Activated CD8-positive, alpha-beta T cell treated with anti-CD3 and anti-CD28 coated beads for 36 hours (primary cell): ENCODE results near the gene GLYATL1. TPM values are rescaled to one million over a fixed set of nuclear protein-coding genes. Genes with fewer than 3 reads are reported as not detected.

Source experiments
- ATAC-seq: fragments of 200-7000 bp; cut with Tn5 transposase; one replicate; pipeline ENCODE4 v1.10.0; 2021; ENCODE audit warnings: mild to moderate bottlenecking, moderate library complexity
- CTCF ChIA-PET: fragments of 350-600 bp; sonication (Branson Sonifier 250); formaldehyde crosslinking; loops from one replicate; lab custom pipeline; 2021; ENCODE audit warnings: antibody characterized with exemption; lab: Charles Lee
- POLR2A ChIA-PET: fragments of 350-600 bp; sonication (Branson Sonifier 250); formaldehyde crosslinking; loops from one replicate; lab custom pipeline; 2021; ENCODE audit warnings: antibody characterized with exemption; lab: Charles Lee
- DNase-seq: peaks from one replicate; pipeline ENCODE4 v3.0.0-alpha.2; 2020
- H3K27ac Mint-ChIP-seq: one replicate; pipeline ENCODE4 v1.8.0; 2021; ENCODE audit warnings: mild to moderate bottlenecking, mixed read lengths
- H3K27me3 Mint-ChIP-seq: one replicate; pipeline ENCODE4 v1.8.0; 2021; ENCODE audit warnings: mixed read lengths
- H3K36me3 Mint-ChIP-seq: one replicate; pipeline ENCODE4 v1.8.0; 2021; ENCODE audit warnings: low read depth, mixed read lengths
- H3K4me1 Mint-ChIP-seq: one replicate; pipeline ENCODE4 v1.8.0; 2021; ENCODE audit warnings: low read depth, mixed read lengths
- H3K4me3 Mint-ChIP-seq: one replicate; pipeline ENCODE4 v1.8.0; 2021; ENCODE audit warnings: mild to moderate bottlenecking, moderate library complexity, mixed read lengths
- H3K9me3 Mint-ChIP-seq: one replicate; pipeline ENCODE4 v1.8.0; 2021; ENCODE audit warnings: mixed read lengths
- CTCF ChIP-seq: fragments of 200-600 bp; IDR thresholded peaks from one replicate; pipeline ENCODE4 v1.8.0; 2022; ENCODE audit warnings: antibody characterized with exemption, mild to moderate bottlenecking
- intact Hi-C: fragments of 100-400 bp; cut with micrococcal nuclease; formaldehyde crosslinking; loops from one replicate; pipeline ENCODE4 v1.10.0; 2022
- total RNA-seq, 2 experiments: library from RNA; stranded (reverse); gene quantifications; one replicate each; pipeline ENCODE4 v1.2.3, GENCODE V29; 2021

The GLYATL1 gene
- total RNA-seq, 2 experiments from 2014 or later = 0.18 TPM; not detected in 1

DNA sequence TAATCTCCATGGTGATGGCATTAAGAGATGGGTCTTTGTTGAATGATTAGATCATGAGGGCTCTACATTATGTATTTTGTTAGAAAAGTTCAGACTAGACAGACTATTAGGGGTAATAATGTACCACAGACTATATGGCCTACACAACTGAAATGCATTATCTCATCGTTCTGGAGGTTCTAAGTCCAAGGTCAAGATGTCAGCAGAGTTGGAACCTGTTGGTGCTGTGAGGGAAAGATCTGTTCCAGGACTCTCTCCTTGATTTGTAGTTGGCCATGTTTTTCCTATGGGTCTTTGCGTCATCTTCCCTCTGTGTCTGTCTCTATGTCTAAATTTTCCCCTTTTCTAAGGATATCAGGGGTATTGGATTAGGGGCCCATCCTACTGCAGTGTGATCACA lies 8.4 kb upstream of the GLYATL1 start:
- intact Hi-C loops = no loop called here
- Mint-ChIP-seq H3K4me3 (no peak overlapping the region), H3K27ac (no peak overlapping the region), H3K4me1 (peaks cover 10% of the 10 kb centered on the region), H3K27me3 (peaks cover 7% of the 10 kb centered on the region), H3K36me3 (no peaks in the 10 kb centered on the region), H3K9me3 (no peaks in the 10 kb centered on the region)
- no peak for DNase-seq
- ChIA-PET POLR2A (no interaction called here), CTCF (no interaction called here)
- no peak for ATAC-seq
- TF ChIP-seq CTCF = no peak

DNA sequence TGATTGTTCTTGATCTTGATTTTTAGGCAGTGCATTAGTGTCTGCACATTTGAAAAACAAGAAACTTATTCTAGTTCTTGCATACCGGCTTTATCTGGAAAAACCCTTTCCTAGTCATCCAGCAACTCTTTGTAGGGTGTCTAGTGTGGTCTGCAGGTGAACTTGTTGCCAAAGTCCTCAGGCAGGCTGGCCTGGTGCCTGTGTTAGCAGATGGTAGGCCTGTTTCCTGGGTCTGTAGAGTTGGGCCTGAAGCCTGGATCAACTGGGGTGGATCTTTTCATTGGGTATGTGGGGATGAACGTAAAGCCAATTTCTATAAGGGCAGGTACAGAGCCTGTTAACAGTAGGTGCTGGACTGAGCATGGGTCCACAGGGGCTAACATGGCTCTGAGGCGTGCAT lies 5.6 kb upstream of the GLYATL1 start:
- TF ChIP-seq CTCF = no peak
- ChIA-PET POLR2A (no interaction called here), CTCF (interaction anchor here (0.8 kb wide), 1 partner anchor 202 kb away, joined by 3 read pairs; no protein-coding TSS in a partner anchor)
- intact Hi-C loops = no loop called here
- no peaks in the 10 kb centered on the region for H3K4me1 Mint-ChIP-seq
- no peaks in the 10 kb centered on the region for H3K36me3 Mint-ChIP-seq
- no peak overlapping the region for H3K27ac Mint-ChIP-seq
- no peaks in the 10 kb centered on the region for H3K9me3 Mint-ChIP-seq
- H3K4me3 Mint-ChIP-seq = no peak overlapping the region
- no peak for DNase-seq
- peaks cover 6% of the 10 kb centered on the region for H3K27me3 Mint-ChIP-seq
- no peak for ATAC-seq

DNA sequence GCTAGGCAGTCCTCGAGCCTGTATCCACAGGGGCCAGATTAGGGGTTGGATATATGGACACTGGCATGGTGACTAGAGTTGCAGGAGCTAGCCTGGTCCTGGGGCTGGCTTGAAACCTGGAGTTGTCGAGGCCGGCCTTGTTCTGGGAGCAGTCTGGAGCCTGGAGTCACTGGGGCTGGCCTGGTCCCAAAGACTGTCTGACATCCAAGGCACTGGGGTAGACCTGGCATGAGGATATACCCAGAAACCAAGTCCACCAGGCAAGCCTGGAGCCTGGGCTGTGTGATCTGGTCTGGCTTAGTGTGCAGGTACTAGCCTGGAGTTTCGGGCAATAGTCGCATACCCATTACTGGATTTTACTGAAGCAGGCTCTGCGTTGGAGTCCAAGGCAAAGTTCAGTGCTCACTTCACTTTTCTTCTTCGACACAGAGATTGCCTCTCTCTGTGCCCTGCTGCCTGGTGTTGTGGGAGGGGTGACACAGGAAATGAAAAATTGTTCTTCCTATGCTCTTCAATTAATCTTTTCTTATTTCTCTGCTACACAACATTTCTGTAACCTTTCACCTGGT lies 4.3 kb upstream of the GLYATL1 start:
- ATAC-seq (no peak), DNase-seq (no peak)
- ChIA-PET CTCF (no interaction called here), POLR2A (no interaction called here)
- Mint-ChIP-seq H3K4me1 (no peaks in the 10 kb centered on the region), H3K9me3 (no peaks in the 10 kb centered on the region), H3K27ac (no peak overlapping the region), H3K4me3 (no peak overlapping the region), H3K36me3 (no peaks in the 10 kb centered on the region), H3K27me3 (peaks cover 6% of the 10 kb centered on the region)
- TF ChIP-seq CTCF = no peak
- intact Hi-C loops = no loop called here

- no peak for TF ChIP-seq CTCF
- ChIA-PET CTCF (interaction anchor here (1.2 kb wide), 1 partner anchor 198 kb away, joined by 3 read pairs; no protein-coding TSS in a partner anchor), POLR2A (no interaction called here)
- H3K9me3 Mint-ChIP-seq = no peaks in the 10 kb centered on the region
- H3K27ac Mint-ChIP-seq = no peak overlapping the region
- H3K36me3 Mint-ChIP-seq = no peaks in the 10 kb centered on the region
- no peak for ATAC-seq
- no peak for DNase-seq
- intact Hi-C loops = no loop called here
- H3K4me3 Mint-ChIP-seq = no peak overlapping the region
- H3K27me3 Mint-ChIP-seq = peaks cover 7% of the 10 kb centered on the region
- H3K4me1 Mint-ChIP-seq = no peaks in the 10 kb centered on the region
Measured at GRCh38 chr11:58938398-58938797, 890 bp upstream of the GLYATL1 start.

GRCh38 chr11:58940028-58940427 lies 740 bp downstream of the GLYATL1 start:
- ChIA-PET CTCF (no interaction called here), POLR2A (no interaction called here)
- H3K9me3 Mint-ChIP-seq = no peaks in the 10 kb centered on the region
- no peak overlapping the region for H3K4me3 Mint-ChIP-seq
- DNase-seq (no peak), ATAC-seq (no peak)
- H3K36me3 Mint-ChIP-seq = no peaks in the 10 kb centered on the region
- H3K27me3 Mint-ChIP-seq = peaks cover 7% of the 10 kb centered on the region
- no peak overlapping the region for H3K27ac Mint-ChIP-seq
- no peaks in the 10 kb centered on the region for H3K4me1 Mint-ChIP-seq
- intact Hi-C loops = no loop called here
- no peak for TF ChIP-seq CTCF
